LNCAP (cell line): ENCODE data around the gene MYLK.

ENCODE experiments used
- CTCF ChIP-seq: fragments of 450-650 bp; IDR thresholded peaks from 2 replicates; pipeline ENCODE4 v1.5.1; 2017; ENCODE audit warnings: mild to moderate bottlenecking

MYLK gene

GRCh38 chr3:123759311-123759710 is 124.8 kb downstream of the MYLK start:
- TF ChIP-seq CTCF, result no peak

DNA sequence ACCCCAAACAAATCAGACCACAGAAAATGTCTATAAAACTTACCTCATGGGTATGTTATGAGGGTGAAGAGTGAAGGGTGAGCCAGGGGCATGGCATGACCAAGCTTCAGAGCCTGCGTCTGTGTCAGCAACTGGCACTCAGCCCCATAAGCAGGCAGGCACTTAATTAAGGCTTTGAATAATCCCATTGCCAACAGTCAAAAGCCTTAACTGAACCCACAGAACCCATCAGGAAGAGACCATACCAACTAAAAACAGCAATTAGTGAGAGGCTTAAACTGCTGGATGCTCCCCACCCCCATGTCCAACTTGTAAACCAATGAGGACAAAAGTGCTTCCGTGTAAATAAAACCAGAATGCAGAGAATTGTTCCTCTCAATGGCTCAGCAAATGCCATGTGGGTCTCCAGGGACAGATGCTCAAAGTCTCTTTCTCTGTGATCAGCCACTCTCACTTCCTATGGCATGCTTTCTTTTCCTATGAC is 126.0 kb downstream of the MYLK start:
- TF ChIP-seq CTCF, result no peak

DNA sequence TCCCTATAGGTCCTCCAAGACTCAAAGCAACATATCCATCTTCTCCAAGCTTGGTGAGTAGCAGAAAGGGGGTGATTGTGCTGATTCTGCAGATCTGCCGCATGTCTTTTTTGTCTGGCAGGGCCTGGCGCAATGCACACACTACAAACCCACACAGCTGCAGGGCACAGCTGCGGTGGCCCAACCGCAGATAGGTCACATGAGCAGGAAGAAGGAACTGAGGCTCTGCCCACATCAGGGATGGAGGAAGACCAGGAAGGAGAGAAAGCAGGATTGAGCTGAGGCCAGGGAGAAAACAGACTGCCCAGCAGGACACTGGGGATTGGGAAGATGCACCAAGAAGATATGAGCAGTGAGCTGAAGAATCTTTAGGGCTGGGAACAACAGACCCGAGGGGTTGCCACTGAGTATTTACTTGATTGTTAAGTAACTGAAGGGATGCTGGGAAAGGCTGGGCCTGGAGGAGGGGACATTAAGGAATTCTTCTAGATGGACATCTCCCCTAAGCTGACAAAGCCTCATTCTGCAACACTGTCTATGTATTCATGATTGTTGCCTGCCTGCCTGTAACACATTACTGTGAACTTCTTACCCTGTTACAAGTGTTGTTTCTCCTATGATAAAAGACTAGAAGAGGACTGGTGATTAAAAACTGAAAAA is 126.7 kb downstream of the MYLK start:
- TF ChIP-seq CTCF, result no peak

DNA sequence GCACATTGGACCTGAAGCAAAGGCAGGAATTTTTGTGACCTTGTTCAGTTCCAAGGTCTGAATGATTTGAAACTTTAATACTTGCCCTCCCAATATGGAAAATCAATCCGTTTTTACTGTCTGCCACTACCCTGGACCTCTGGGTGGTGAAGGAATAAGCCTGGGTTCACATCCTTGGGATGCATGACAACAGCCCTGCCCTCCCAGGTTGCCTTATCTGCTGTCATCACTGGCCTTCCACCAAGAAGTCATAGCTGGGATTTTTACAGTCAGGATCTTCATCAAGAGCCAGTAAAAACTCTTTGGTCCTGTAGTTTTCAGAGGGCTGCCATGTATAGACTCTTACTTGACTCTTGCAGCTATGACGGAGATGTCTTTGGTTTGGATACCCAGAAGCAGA is 128.6 kb downstream of the MYLK start:
- TF ChIP-seq CTCF, result no peak

DNA sequence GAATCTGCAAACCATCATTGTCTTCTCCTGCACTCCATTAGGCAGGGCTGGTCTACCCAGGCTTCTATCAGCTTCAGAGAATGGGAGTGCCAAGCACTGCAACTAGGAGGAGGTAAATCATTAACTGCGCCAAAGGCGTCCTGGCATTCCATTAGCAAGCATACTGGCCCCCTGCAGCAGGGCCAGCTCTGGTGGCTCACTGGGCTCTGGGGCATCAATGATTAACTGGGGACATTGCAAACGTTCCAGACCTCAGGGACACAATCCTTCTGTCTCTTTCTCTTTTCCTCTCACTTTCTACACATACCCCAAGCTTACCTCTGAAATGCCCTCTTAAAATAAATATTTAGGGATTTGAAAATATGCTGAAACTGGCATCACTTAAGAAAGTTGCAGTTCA is 129.0 kb downstream of the MYLK start:
- no peak for TF ChIP-seq CTCF

DNA sequence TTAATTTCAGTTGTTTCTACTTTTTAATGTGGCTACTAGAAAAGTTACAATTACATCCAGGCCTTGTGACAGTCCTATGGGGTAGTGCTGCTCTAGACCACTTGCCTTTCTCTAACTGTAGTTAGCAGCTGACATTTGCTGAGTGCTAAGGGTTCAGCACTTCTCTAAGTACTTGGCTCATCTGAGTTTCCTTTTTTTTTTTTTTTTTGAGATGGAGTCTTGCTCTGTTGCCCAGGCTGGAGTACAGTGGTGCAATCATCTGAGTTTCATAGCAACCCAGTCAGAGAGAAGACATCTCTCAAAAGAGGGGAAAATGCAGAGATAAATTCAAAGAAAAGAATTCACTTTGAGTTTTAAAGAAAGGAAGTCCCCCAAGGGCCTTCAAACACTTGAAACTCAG is 130.8 kb downstream of the MYLK start:
- TF ChIP-seq CTCF, result no peak

GRCh38 chr3:123752228-123752627 is 131.9 kb downstream of the MYLK start:
- TF ChIP-seq CTCF, result no peak

DNA sequence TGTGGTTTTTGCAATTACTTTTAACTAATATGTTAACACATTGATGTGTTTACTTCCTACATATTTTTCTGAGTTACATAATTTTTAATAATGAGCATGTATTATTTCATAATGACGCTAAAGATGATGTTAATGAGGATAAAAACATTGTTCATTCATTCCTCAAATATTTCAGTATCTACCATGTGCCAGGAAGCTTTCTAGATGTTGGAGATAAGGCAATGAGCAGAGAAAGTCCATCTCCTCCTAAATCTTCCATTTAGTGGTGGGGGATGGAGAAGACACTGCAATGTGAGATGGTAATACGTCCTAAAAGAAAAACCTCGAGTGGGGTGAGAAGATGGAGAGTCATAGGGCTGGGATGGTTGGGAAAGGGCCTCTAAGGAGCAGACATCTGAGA is 132.7 kb downstream of the MYLK start:
- TF ChIP-seq CTCF, result no peak
